DOHH2 (cell line): ENCODE data around the gene PSMC5.
A peak's percentile ranks its signal among the peaks of the same experiment; 100 is the strongest.

Experiments used
- H3F3A ChIP-seq: fragments of 200-600 bp; sonication (generic), shearing (Covaris generic); 2 replicates; pipeline ENCODE4 v1.6.0; 2016; ENCODE audit warnings: antibody characterized with exemption, mild to moderate bottlenecking; ENCODE audit not compliant: control insufficient read depth, insufficient read depth
- H3K27ac ChIP-seq: fragments of 200-600 bp; sonication (generic); 2 replicates; pipeline ENCODE4 v1.5.1; 2014; ENCODE audit warnings: low read depth, mild to moderate bottlenecking, low read length, moderate library complexity
- H3K27me3 ChIP-seq: fragments of 200-600 bp; sonication (generic); 2 replicates; pipeline ENCODE4 v1.6.1; 2014; ENCODE audit warnings: mild to moderate bottlenecking, low read length, mixed read lengths; ENCODE audit not compliant: control insufficient read depth
- H3K36me3 ChIP-seq: fragments of 200-600 bp; sonication (generic); 2 replicates; pipeline ENCODE4 v1.6.1; 2014; ENCODE audit warnings: mild to moderate bottlenecking, low read length, moderate library complexity, mixed read lengths; ENCODE audit not compliant: control insufficient read depth
- H3K4me1 ChIP-seq: fragments of 200-600 bp; sonication (generic); 2 replicates; pipeline ENCODE4 v1.6.1; 2014; ENCODE audit warnings: mild to moderate bottlenecking, low read length, mixed read lengths; ENCODE audit not compliant: control insufficient read depth
- H3K4me2 ChIP-seq: fragments of 200-600 bp; sonication (generic); 2 replicates; pipeline ENCODE4 v1.6.0; 2014; ENCODE audit warnings: mild to moderate bottlenecking, low read length, moderate library complexity
- H3K4me3 ChIP-seq: fragments of 200-600 bp; sonication (generic); 2 replicates; pipeline ENCODE4 v1.5.1; 2014; ENCODE audit warnings: mild to moderate bottlenecking, low read length, mixed read lengths
- H3K79me2 ChIP-seq: fragments of 200-600 bp; sonication (generic); 2 replicates; pipeline ENCODE4 v1.6.1; 2014; ENCODE audit warnings: mild to moderate bottlenecking, low read length, mixed read lengths; ENCODE audit not compliant: control insufficient read depth
- H3K9me2 ChIP-seq: fragments of 200-600 bp; sonication (generic); replicated peaks from 2 replicates; pipeline ENCODE4 v1.6.1; 2014; ENCODE audit warnings: mild to moderate bottlenecking, low read length, mixed read lengths; ENCODE audit not compliant: control insufficient read depth
- H3K9me3 ChIP-seq: fragments of 200-600 bp; sonication (generic); 2 replicates; pipeline ENCODE4 v1.6.1; 2014; ENCODE audit warnings: antibody characterized with exemption, low read length, mixed read lengths; ENCODE audit not compliant: control insufficient read depth, insufficient read depth
- H4K20me1 ChIP-seq: fragments of 200-600 bp; sonication (generic); 2 replicates; pipeline ENCODE4 v1.6.0; 2014; ENCODE audit warnings: low read depth, mild to moderate bottlenecking, antibody characterized with exemption, low read length, moderate library complexity; ENCODE audit not compliant: control insufficient read depth, insufficient read depth
- CTCF ChIP-seq: fragments of 200-600 bp; sonication (generic); IDR thresholded peaks from one replicate; pipeline ENCODE4 v1.5.1; 2014; ENCODE audit warnings: antibody characterized with exemption, mild to moderate bottlenecking, low read depth, low read length; ENCODE audit not compliant: poor library complexity, severe bottlenecking
- EZH2phosphoT487 ChIP-seq: fragments of 200-600 bp; sonication (generic); IDR thresholded peaks from 2 replicates; pipeline ENCODE4 v1.6.1; 2017; ENCODE audit warnings: borderline replicate concordance, mild to moderate bottlenecking, antibody characterized with exemption, low read length, moderate library complexity, mixed read lengths

The PSMC5 gene

GRCh38 chr17:63833741-63834373, 6.6 kb downstream of the PSMC5 start:
- peaks cover 94% of the 10 kb centered on the region for H3K36me3 ChIP-seq
- H3K4me2 ChIP-seq = no peak overlapping the region
- peaks cover 47% of the 10 kb centered on the region for H3K79me2 ChIP-seq
- no peak overlapping the region for H3K27ac ChIP-seq
- H3F3A ChIP-seq = peaks cover 13% of the 10 kb centered on the region
- TF ChIP-seq CTCF = no peak
- no peak for TF ChIP-seq EZH2phosphoT487
- H4K20me1 ChIP-seq = no peaks in the 10 kb centered on the region; the same call in 1 of the 2 replicates
- no peaks in the 10 kb centered on the region for H3K9me2 ChIP-seq
- no peaks in the 10 kb centered on the region for H3K27me3 ChIP-seq
- H3K4me3 ChIP-seq = no peak overlapping the region
- no peaks in the 10 kb centered on the region for H3K9me3 ChIP-seq
- H3K4me1 ChIP-seq = peaks cover 26% of the 10 kb centered on the region

- Histone ChIP-seq H3K27ac (peak overlapping the region; percentile 29), H3K27me3 (no peaks in the 10 kb centered on the region), H3K79me2 (peaks cover 47% of the 10 kb centered on the region), H3F3A (peaks cover 13% of the 10 kb centered on the region), H3K4me1 (peaks cover 26% of the 10 kb centered on the region), H4K20me1 (no peaks in the 10 kb centered on the region; the same call in 1 of the 2 replicates), H3K4me2 (peak overlapping the region; percentile 6; the same call in 1 of the 2 replicates), H3K9me2 (no peaks in the 10 kb centered on the region), H3K4me3 (no peak overlapping the region), H3K36me3 (peaks cover 89% of the 10 kb centered on the region), H3K9me3 (no peaks in the 10 kb centered on the region)
- peak; percentile 98 for TF ChIP-seq CTCF
- no peak for TF ChIP-seq EZH2phosphoT487
These were observed 7.4 kb downstream of the PSMC5 start for GRCh38 chr17:63834431-63835166.

- peaks cover 47% of the 10 kb centered on the region for H3K79me2 ChIP-seq
- H3K36me3 ChIP-seq = peaks cover 82% of the 10 kb centered on the region
- H3K27me3 ChIP-seq = no peaks in the 10 kb centered on the region
- H3K4me3 ChIP-seq = no peak overlapping the region
- peaks cover 13% of the 10 kb centered on the region for H3F3A ChIP-seq
- no peak for TF ChIP-seq CTCF
- TF ChIP-seq EZH2phosphoT487 = no peak
- peak overlapping the region; percentile 6; the same call in 1 of the 2 replicates for H3K4me2 ChIP-seq
- peak overlapping the region; percentile 8; the same call in 1 of the 2 replicates for H3K27ac ChIP-seq
- H3K9me2 ChIP-seq = no peaks in the 10 kb centered on the region
- H3K9me3 ChIP-seq = no peaks in the 10 kb centered on the region
- peaks cover 31% of the 10 kb centered on the region for H3K4me1 ChIP-seq
- H4K20me1 ChIP-seq = no peaks in the 10 kb centered on the region; the same call in 1 of the 2 replicates
These were observed 8.0 kb downstream of the PSMC5 start for GRCh38 chr17:63835167-63835720.
